NCI-H510A (cell line): ENCODE measurements around the gene IMMP2L.

Experiments
- DNase-seq: peaks from one replicate; lab custom pipeline; 2025; lab: John Stamatoyannopoulos, UW

The IMMP2L gene

GRCh38 chr7:110867771-110868170 is 694.5 kb downstream of the IMMP2L start:
- no peak for DNase-seq

DNA sequence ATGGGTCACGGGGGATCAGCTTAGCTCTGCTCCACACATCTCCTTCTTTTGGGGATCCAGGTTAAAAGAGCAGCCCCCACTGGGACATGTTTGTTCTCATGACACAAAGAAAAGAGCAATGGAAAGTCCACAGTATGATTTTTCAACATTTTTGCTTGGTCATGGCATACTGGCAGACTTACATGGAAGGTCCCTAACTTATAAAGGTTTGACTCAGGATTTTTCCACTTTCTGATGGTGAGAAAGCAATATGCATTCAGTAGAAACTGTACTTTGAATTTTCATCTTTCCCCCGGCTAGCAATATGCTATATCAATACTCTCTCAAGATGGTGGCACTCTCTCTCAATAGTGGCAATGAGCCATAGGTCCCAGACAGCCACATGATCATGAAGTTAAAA is 699.0 kb downstream of the IMMP2L start:
- DNase-seq = no peak

- DNase-seq = no peak
Measured at GRCh38 chr7:110861163-110861562, 701.1 kb downstream of the IMMP2L start.

DNA sequence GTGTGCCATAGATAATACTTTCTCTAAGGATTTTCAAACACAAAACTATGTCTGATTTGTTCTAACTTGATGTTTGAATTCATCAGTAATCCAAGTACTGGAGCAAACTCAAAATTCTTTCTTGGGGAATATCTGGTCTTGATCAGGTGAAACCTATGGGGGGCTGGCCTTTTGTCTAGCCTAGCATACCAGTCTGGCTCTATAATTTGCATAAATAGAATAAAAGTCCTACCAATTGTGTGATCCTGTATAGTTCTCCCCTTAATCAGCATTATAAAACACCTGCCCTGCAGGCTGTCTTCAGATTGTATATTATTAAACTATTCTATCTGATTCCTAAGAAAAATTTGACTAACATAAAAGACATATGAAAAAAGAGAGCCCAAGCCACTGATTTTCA is 705.2 kb downstream of the IMMP2L start:
- DNase-seq = no peak

DNA sequence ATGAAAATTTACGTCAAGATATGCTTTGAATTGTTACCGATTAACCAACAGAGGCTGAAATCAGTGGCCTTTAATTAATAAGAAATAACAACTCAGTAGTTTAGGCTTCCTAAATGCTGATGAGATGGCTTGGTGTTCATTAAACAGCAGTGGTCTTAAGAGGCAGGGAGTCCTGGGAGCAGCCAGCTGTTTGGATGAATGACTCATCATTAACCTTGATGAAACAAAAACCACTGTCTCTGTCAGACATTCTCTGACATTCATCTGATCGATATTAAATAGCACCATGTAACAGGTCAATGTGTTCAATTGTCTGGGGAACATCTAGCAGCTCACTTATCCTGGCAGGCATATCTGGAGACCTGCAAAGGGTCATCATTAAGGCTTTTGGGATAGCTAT is 705.6 kb downstream of the IMMP2L start:
- no peak for DNase-seq

DNA sequence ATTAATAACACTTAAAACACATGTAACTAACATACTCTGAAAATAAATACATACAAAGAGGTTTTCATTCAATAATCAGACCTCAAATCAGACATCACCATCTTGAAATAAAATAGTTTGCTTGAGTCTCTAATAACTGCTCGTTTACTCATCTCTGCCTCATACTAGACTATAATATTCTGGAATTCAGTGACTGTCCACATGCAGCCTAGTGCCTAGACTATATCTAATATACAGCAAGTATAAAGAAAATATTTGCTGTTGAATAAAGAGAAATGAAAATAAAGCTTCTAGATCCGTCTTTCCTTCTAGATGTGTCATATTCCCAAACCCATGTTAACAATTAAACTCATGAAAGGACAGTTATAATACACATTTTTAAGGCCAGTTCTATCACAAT is 707.6 kb downstream of the IMMP2L start:
- no peak for DNase-seq

- no peak for DNase-seq
Measured at GRCh38 chr7:110854166-110854565, 708.1 kb downstream of the IMMP2L start.

- DNase-seq = no peak
Measured at GRCh38 chr7:110853263-110853662, 709.0 kb downstream of the IMMP2L start.

- DNase-seq = no peak
Measured at GRCh38 chr7:110852156-110852940, 709.9 kb downstream of the IMMP2L start.

DNA sequence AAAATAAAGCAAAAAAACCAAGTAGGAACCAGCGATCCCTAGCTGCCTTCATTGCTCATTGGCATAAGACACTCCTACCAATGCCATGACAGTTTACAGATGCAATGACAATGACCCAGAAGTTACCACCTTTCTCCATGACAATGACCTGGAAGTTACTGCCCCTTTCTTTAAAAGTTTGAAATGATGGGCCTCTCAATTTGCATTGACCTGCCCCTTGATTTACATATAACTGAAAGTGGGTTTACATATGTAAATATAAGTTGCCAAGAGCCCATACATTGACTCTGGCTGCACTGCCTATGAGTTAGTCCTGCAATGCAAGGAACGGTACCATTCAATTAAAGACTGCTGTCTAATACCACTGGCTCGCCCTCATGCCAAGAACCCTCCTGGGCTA is 712.1 kb downstream of the IMMP2L start:
- no peak for DNase-seq

- DNase-seq = no peak
Measured at GRCh38 chr7:110842796-110843195, 719.5 kb downstream of the IMMP2L start.

GRCh38 chr7:110841840-110842545 is 720.3 kb downstream of the IMMP2L start:
- DNase-seq = no peak

DNA sequence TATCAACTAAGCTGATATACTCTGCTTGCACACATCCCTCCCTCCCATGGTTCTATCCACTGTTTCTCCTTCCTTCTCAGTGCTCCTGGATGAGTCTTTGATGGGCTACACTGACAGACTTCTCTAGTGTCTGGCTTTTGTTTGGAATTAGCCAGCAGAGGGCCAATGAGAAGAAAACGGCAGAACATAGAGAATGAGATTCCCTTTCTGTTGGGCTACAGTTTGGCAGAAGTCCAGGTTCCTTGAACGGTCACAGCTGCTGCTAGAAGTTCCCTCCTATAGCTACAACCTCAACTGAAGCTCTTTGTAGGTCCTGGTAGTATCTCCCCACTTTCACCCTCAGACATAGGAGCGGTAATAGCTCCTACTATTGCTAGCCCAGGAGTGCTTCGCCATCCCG is 722.4 kb downstream of the IMMP2L start:
- DNase-seq = peak; percentile 37

- DNase-seq = no peak
Measured at GRCh38 chr7:110835849-110836248, 726.4 kb downstream of the IMMP2L start.

DNA sequence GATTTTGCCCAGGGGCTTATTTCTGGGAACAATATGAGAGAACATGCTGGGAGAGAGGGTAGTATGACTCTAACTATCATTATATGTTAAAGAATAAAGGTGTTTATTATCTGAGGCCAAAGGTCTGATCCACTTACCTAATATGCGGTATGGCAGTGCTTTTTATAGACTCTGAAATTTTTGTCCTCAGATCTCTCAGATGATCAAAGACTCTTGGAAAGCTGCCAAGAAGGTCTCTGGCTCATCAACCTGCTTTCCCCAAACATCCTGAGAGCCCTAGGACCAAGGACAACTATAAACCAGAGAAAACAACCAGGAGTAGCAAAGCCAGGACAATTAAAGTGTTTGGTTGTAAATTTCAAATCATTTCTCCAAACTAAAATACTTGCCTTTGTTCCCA is 727.1 kb downstream of the IMMP2L start:
- DNase-seq = peak; percentile 20

DNA sequence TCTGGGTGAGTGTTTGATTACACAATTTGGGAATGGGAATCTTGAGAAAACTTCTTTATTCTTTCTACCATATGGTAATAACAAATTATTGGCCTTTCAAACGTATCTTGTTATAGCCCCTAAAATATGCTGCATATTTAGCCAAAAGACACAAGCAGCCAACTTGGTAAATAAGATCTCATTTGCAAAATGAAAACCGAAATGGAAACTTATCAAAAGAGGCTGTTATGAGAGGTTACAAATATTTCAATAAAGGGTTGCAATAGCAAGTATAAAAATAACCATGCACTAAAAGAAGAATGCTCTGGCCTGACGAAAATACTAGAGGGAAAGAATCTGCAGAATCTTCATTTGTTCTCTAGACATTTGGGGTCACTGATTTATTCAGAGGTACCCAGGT is 730.9 kb downstream of the IMMP2L start:
- DNase-seq = no peak

GRCh38 chr7:110830778-110831177 is 731.5 kb downstream of the IMMP2L start:
- DNase-seq = no peak

DNA sequence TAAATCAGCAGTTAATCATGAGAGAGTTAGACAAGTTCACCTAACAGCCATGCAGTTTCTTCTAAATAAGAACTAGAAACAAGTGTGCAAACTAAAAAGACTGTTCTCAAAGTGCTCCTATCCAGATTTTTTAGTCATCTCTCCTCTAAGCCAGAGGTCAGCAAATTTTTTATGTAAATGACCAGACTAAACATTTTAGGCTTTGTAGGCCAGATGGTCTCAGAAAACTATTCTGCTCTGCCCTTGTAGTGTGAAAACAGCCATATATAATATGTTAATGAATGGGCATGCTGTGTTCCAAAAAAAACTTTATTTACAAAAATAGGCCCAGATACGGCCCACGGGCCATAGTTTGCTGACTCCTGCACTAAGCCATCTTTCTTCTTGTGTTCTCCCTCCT is 734.4 kb downstream of the IMMP2L start:
- DNase-seq = no peak

DNA sequence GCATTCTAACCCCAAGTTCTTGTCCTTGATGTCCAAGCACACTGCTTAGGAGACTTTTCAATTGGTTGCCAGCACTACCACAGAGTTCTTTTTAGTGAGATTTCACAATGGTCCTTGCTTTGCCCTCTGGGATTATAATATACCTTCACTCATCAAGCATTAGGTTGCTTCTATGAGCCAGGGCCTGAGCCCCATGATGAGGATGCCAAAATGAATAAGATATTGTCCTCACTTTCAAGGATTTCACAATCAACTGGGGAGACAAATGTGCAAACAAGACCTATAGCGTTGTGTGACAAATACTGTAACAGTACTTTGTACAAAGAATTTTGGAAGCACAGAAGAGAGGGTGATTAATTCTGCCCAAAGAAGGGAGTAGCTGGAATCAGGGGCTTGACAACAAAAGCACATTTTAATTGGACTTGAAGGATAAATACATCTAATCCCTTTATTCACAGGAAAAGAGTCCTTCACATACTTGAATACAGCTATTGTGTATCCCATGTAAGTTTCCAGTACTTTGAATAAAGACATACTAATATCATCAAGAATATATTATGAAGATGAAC is 734.9 kb downstream of the IMMP2L start:
- no peak for DNase-seq

GRCh38 chr7:110813986-110814385 is 748.3 kb downstream of the IMMP2L start:
- no peak for DNase-seq

DNA sequence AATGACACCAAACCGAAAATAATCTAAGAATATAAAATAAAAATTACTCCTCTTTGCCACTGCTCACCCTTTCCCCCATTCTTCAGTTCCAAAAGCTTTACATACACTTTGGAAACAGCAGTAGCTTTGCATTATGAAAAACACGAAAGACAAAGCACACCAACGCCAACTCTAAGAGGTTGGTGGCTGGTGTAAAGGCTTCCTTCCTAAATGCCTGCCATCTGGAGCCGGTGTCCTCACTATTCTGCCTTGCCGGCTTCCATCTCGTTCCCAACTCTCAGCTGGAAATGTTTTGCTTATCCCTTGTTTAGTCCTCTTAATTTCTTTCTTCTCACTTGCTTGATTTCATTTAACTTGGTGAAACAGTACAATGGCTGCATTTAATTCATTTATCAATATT is 752.5 kb downstream of the IMMP2L start:
- DNase-seq = no peak

- no peak for DNase-seq
Measured at GRCh38 chr7:110808361-110808760, 753.9 kb downstream of the IMMP2L start.

DNA sequence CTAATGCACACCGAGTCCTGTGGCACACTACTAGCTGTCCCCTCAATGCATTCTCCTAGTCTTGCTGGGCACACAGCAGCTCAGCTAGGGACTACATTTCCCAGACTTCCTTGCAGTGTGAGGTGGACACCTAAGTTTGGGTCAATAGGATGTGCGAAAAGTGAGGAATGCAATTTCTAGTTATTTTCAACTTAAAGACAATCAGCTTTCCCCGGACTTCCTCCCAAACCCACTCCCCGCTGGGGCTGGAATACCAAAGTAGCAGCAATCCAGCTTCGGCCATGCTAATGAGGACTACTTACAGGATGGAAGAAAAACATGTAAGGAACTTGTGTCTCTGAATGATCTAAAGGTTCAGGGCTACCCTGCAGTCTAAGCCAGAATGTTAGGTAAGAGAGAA is 757.8 kb downstream of the IMMP2L start:
- no peak for DNase-seq
